ENCODE results near the gene LRRC15. TPM values are rescaled to one million over a fixed set of nuclear protein-coding genes. Genes with fewer than 3 reads are reported as not detected.

Gene LRRC15
- total RNA-seq, 1 donor from 2014 or later: not detected

DNA sequence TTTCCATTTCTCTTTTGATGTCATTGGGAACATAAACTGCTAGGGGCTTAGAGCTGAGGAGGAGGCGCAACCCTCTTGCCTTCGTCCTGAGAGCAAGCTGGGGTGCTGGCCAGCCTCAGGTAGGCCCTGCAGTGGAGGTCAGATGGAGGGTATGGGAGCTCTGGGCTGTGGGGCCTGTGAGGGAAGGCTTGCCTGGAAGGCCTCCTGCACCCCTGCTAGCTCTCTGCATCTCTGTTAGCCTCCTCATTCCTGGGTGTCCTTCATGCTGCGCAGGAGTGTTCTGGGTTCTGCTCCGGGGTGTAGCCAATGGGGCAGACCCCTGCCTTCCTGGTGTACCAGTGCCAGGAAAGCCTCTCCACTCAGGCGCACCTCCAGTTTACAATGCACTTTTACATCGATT lies 17.7 kb upstream of the LRRC15 start:
- Mint-ChIP-seq H3K36me3 (ENCODE audit: low read depth) (no peaks in the 10 kb centered on the region), H3K9me3 (peaks cover 9% of the 10 kb centered on the region), H3K27ac (no peak overlapping the region), H3K4me3 (no peak overlapping the region), H3K27me3 (peaks cover 16% of the 10 kb centered on the region), H3K4me1 (no peaks in the 10 kb centered on the region)
- no peak for TF ChIP-seq CTCF (IDR thresholded peaks at IDR 0.05)
- ChIA-PET POLR2A (interaction anchor here (0.5 kb wide), 1 partner anchor 119 kb away, joined by 3 read pairs; no protein-coding TSS in a partner anchor), CTCF (no interaction called here)
- DNase-seq (no peak), ATAC-seq (ENCODE audit: low read depth) (no peak)
- intact Hi-C loops (cut with micrococcal nuclease): no loop called here

DNA sequence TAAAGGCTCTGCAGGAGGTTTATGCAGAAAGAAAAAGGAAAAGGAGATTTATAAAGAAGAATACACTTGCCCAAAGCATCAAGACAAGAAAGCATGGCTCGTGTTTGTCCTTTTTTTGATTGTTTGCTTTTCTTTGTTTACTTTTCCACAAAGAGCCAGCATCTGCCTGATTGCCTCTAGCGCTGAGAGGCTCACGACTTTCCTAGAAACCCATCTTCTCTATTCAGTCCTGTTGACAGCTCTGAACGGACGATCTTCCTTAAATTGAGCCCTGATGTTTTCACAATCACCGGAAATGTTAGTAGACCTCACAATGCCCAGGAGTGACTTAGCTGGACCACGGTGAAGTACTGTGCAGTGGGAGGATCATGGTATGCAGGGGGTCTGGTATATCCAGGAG lies 17.1 kb upstream of the LRRC15 start:
- no peak for TF ChIP-seq CTCF (IDR thresholded peaks at IDR 0.05)
- Mint-ChIP-seq H3K4me3 (no peak overlapping the region), H3K36me3 (ENCODE audit: low read depth) (no peaks in the 10 kb centered on the region), H3K4me1 (no peaks in the 10 kb centered on the region), H3K9me3 (peaks cover 9% of the 10 kb centered on the region), H3K27me3 (peaks cover 16% of the 10 kb centered on the region), H3K27ac (no peak overlapping the region)
- ChIA-PET POLR2A (interaction anchor here (0.5 kb wide), 1 partner anchor 261 kb away, joined by 4 read pairs; no protein-coding TSS in a partner anchor), CTCF (no interaction called here)
- intact Hi-C loops (cut with micrococcal nuclease): no loop called here
- DNase-seq (no peak), ATAC-seq (ENCODE audit: low read depth) (no peak)

DNA sequence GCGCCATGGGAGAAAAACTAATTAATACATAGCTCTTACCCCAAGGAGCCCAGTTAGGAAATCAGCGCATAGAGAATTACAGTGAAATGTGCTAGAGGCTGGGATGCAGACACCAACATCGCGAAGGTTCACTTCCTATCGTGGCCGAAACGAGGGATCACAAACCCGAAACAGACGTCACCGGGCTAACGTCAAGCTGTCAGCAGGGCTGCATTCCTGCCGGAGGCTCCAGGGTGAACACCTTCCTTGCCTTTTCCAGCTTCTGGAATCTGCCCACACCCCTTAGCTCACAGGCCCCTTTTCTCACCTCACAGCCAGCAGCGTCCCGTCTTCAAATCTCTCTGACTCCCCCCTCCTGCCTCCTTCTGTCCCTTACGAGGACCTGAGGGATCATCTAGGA lies 16.5 kb upstream of the LRRC15 start:
- Mint-ChIP-seq H3K27me3 (peaks cover 13% of the 10 kb centered on the region), H3K9me3 (peaks cover 6% of the 10 kb centered on the region), H3K27ac (no peak overlapping the region), H3K36me3 (ENCODE audit: low read depth) (no peaks in the 10 kb centered on the region), H3K4me1 (no peaks in the 10 kb centered on the region), H3K4me3 (no peak overlapping the region)
- TF ChIP-seq CTCF (IDR thresholded peaks at IDR 0.05): no peak
- ChIA-PET CTCF (no interaction called here), POLR2A (interaction anchor here (0.5 kb wide), 1 partner anchor 262 kb away, joined by 4 read pairs; no protein-coding TSS in a partner anchor)
- DNase-seq: no peak
- no peak for ATAC-seq (ENCODE audit: low read depth)
- intact Hi-C loops (cut with micrococcal nuclease): no loop called here

DNA sequence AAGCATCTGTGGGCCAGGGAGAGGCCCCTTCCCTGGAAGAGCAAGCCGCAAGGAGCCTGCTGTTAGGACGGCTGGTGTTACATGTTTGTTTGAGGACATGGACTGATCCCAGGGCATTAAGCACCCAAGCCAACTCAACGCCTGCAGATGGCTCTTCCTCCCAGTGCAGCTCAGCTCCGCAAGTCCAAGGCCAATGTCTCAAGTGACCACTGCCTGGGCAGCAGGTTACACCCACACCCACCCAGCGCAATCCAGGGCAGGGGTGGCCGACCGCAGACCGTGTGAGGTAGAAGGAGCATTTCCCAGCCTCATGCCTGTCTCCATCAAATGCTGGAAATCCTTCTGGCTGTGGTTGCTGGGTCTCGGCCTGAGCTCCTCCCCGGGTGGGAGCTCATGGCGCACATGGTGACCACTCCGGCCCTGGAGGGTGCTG lies 15.0 kb upstream of the LRRC15 start:
- ATAC-seq (ENCODE audit: low read depth): no peak
- no peak for DNase-seq
- H3K9me3 Mint-ChIP-seq: no peaks in the 10 kb centered on the region
- no peak overlapping the region for H3K4me3 Mint-ChIP-seq
- ChIA-PET POLR2A (no interaction called here), CTCF (no interaction called here)
- TF ChIP-seq CTCF (IDR thresholded peaks at IDR 0.05): no peak
- H3K27me3 Mint-ChIP-seq: peaks cover 20% of the 10 kb centered on the region
- intact Hi-C loops (cut with micrococcal nuclease): no loop called here
- no peaks in the 10 kb centered on the region for H3K4me1 Mint-ChIP-seq
- H3K36me3 Mint-ChIP-seq (ENCODE audit: low read depth): no peaks in the 10 kb centered on the region
- no peak overlapping the region for H3K27ac Mint-ChIP-seq

- ATAC-seq (ENCODE audit: low read depth) (no peak), DNase-seq (no peak)
- intact Hi-C loops (cut with micrococcal nuclease): no loop called here
- Mint-ChIP-seq H3K9me3 (no peaks in the 10 kb centered on the region), H3K27me3 (peaks cover 20% of the 10 kb centered on the region), H3K4me3 (no peak overlapping the region), H3K4me1 (no peaks in the 10 kb centered on the region), H3K36me3 (ENCODE audit: low read depth) (no peaks in the 10 kb centered on the region), H3K27ac (no peak overlapping the region)
- TF ChIP-seq CTCF (IDR thresholded peaks at IDR 0.05): no peak
- CTCF ChIA-PET: no interaction called here
- POLR2A ChIA-PET: no interaction called here
These were observed 14.6 kb upstream of the LRRC15 start for GRCh38 chr3:194384156-194384555.
